ENCODE measurements around the gene RAB35. TPM values are rescaled to one million over a fixed set of nuclear protein-coding genes. Genes with fewer than 3 reads are reported as not detected.

The RAB35 gene
- total RNA-seq, 2 donors from 2014 or later: 4.0 to 7.0 TPM

GRCh38 chr12:120075034-120075616 lies 41.4 kb downstream of the RAB35 start:
- no peak overlapping the region for H3K4me3 ChIP-seq
- H3K27ac ChIP-seq: no peak overlapping the region
- peaks cover 0 to 1% of the 10 kb centered on the region in 2 donors for H3K36me3 ChIP-seq (replicated peaks in 1 of 2; ENCODE audit: insufficient read depth in 1 of 2, low read depth in 2 of 2)
- H3K27me3 ChIP-seq: no peaks in the 10 kb centered on the region
- H3K9me3 ChIP-seq: no peaks in the 10 kb centered on the region
- DNase-seq (no peak), ATAC-seq (no peak)
- TF ChIP-seq CTCF (IDR thresholded peaks at IDR 0.05) (no peak), POLR2A (IDR thresholded peaks at IDR 0.05) (no peak)
- WGBS, 2 donors: 86 to 91% methylated on average over 7 of the region's 7 CpGs
- intact Hi-C loops (cut with DNase I): no loop called here
- peaks cover 11% of the 10 kb centered on the region for H3K4me1 ChIP-seq

GRCh38 chr12:120072472-120073249 lies 43.9 kb downstream of the RAB35 start:
- ATAC-seq: no peak
- DNase-seq: no peak
- intact Hi-C loops (cut with DNase I): no loop called here
- peaks cover 0 to 1% of the 10 kb centered on the region in 2 donors for H3K36me3 ChIP-seq (replicated peaks in 1 of 2; ENCODE audit: insufficient read depth in 1 of 2, low read depth in 2 of 2)
- no peak for TF ChIP-seq CTCF (IDR thresholded peaks at IDR 0.05)
- no peak for TF ChIP-seq POLR2A (IDR thresholded peaks at IDR 0.05)
- H3K27ac ChIP-seq: no peak overlapping the region
- no peaks in the 10 kb centered on the region for H3K4me1 ChIP-seq
- no peaks in the 10 kb centered on the region for H3K27me3 ChIP-seq
- H3K9me3 ChIP-seq: no peaks in the 10 kb centered on the region
- WGBS, 2 donors: 91 to 97% methylated on average over 18 of the region's 18 CpGs
- H3K4me3 ChIP-seq: no peak overlapping the region

- Histone ChIP-seq H3K27ac (no peak overlapping the region), H3K9me3 (no peaks in the 10 kb centered on the region), H3K4me3 (no peak overlapping the region), H3K27me3 (no peaks in the 10 kb centered on the region), H3K36me3 (replicated peaks in 1 of 2; ENCODE audit: insufficient read depth in 1 of 2, low read depth in 2 of 2) (peaks cover 0 to 1% of the 10 kb centered on the region in 2 donors), H3K4me1 (no peaks in the 10 kb centered on the region)
- intact Hi-C loops (cut with DNase I): no loop called here
- no peak for TF ChIP-seq CTCF (IDR thresholded peaks at IDR 0.05)
- TF ChIP-seq POLR2A (IDR thresholded peaks at IDR 0.05): no peak
- ATAC-seq: no peak
- WGBS, 2 donors: 88 to 97% methylated on average over 4 to 6 of the region's 6 CpGs
- DNase-seq: no peak
Measured at GRCh38 chr12:120071493-120072020, 45.0 kb downstream of the RAB35 start.

- H3K27ac ChIP-seq: no peak overlapping the region
- H3K4me1 ChIP-seq: no peaks in the 10 kb centered on the region
- H3K27me3 ChIP-seq: no peaks in the 10 kb centered on the region
- intact Hi-C loops (cut with DNase I): no loop called here
- no peaks in the 10 kb centered on the region for H3K9me3 ChIP-seq
- no peak for TF ChIP-seq POLR2A (IDR thresholded peaks at IDR 0.05)
- TF ChIP-seq CTCF (IDR thresholded peaks at IDR 0.05): no peak
- no peak for ATAC-seq
- no peak overlapping the region for H3K4me3 ChIP-seq
- no peak for DNase-seq
- WGBS, 2 donors: 75 to 80% methylated on average over 5 of the region's 5 CpGs
- peaks cover 0 to 1% of the 10 kb centered on the region in 2 donors for H3K36me3 ChIP-seq (replicated peaks in 1 of 2; ENCODE audit: insufficient read depth in 1 of 2, low read depth in 2 of 2)
Measured at GRCh38 chr12:120069278-120069677, 47.3 kb downstream of the RAB35 start.
